HepG2 (cell line): ENCODE data around the gene MT1A. TPM values are rescaled to one million over a fixed set of nuclear protein-coding genes. Genes with fewer than 3 reads are reported as not detected.
A peak's percentile ranks its signal among the peaks of the same experiment; 100 is the strongest.

ENCODE experiments used
- DMAP1 ChIP-seq: IDR thresholded peaks from 2 replicates; pipeline ENCODE4 v1.6.1; 2016
- NR0B2 ChIP-seq: sonication (generic); formaldehyde crosslinking; IDR thresholded peaks from 2 replicates; pipeline ENCODE4 v1.4.0; 2020; ENCODE audit warnings: mild to moderate bottlenecking, missing genetic modification reagents
- TBL1XR1 ChIP-seq: fragments of 150-350 bp; IDR thresholded peaks from 2 replicates; pipeline ENCODE4 v1.6.1; 2014; ENCODE audit warnings: borderline replicate concordance, low read length; ENCODE audit not compliant: partially characterized antibody
- YY1 ChIP-seq: IDR thresholded peaks from 2 replicates; pipeline ENCODE4 v1.6.1; 2011; ENCODE audit warnings: low read length, low read depth, moderate library complexity, mild to moderate bottlenecking; ENCODE audit not compliant: insufficient read depth, insufficient replicate concordance
- ZBED4 ChIP-seq: sonication (generic); formaldehyde crosslinking; IDR thresholded peaks from 2 replicates; pipeline ENCODE4 v1.4.0; 2020; ENCODE audit warnings: missing genetic modification reagents, borderline replicate concordance
- ZFP82 ChIP-seq: sonication (generic); formaldehyde crosslinking; IDR thresholded peaks from 2 replicates; pipeline ENCODE4 v1.5.1; 2020; ENCODE audit warnings: mild to moderate bottlenecking, missing genetic modification reagents, borderline replicate concordance
- ZFYVE20 ChIP-seq: sonication (generic); formaldehyde crosslinking; IDR thresholded peaks from 2 replicates; pipeline ENCODE4 v1.8.0; 2023; ENCODE audit warnings: low read depth, mild to moderate bottlenecking, moderate library complexity, missing genetic modification reagents, borderline replicate concordance
- ZNF234 ChIP-seq: sonication (generic); formaldehyde crosslinking; conservative IDR thresholded peaks from 2 replicates; pipeline ENCODE4 v1.5.1; 2020; ENCODE audit warnings: mild to moderate bottlenecking, missing genetic modification reagents
- ZNF317 ChIP-seq: sonication (generic); formaldehyde crosslinking; IDR thresholded peaks from 2 replicates; pipeline ENCODE4 v1.5.0; 2020; ENCODE audit warnings: mild to moderate bottlenecking, missing genetic modification reagents
- ZNF496 ChIP-seq: sonication (generic); formaldehyde crosslinking; IDR thresholded peaks from 2 replicates; pipeline ENCODE4 v1.8.1; 2023; ENCODE audit warnings: mild to moderate bottlenecking, moderate library complexity, missing genetic modification reagents; ENCODE audit not compliant: insufficient replicate concordance
- ZNF709 ChIP-seq: sonication (generic); formaldehyde crosslinking; IDR thresholded peaks from 2 replicates; pipeline ENCODE4 v1.5.0; 2020; ENCODE audit warnings: mild to moderate bottlenecking, missing genetic modification reagents
- ZNF839 ChIP-seq: sonication (generic); formaldehyde crosslinking; IDR thresholded peaks from 2 replicates; pipeline ENCODE4 v1.4.0; 2020; ENCODE audit warnings: missing genetic modification reagents, mild to moderate bottlenecking, borderline replicate concordance
- polyA plus RNA-seq, 8 experiments: library from polyadenylated mRNA; depleted of rRNA in 3 of 8; stranded (reverse) in 7 of 8; unstranded in 1 of 8; fragments of >200 nt; fragmentation: Illumina TruSeq in 4 of 8; extraction: Trizol in 4 of 8; gene quantifications; 2 replicates each; pipeline versions ENCODE4 v1.2.1 to v1.2.3, GENCODE V29; 2011 to 2016; ENCODE audit warnings: low read depth in 4 of 8, missing spikeins in 1 of 8, mixed read lengths in 1 of 8; ENCODE audit not compliant: insufficient read depth in 1 of 8
- total RNA-seq, 5 experiments: library from RNA; depleted of rRNA; stranded (reverse); fragments of >200 nt; fragmentation: Illumina TruSeq; extraction: Trizol; gene quantifications; 2 replicates each; pipeline ENCODE4 v1.2.3, GENCODE V29; 2016; ENCODE audit warnings: low read depth in 1 of 5
- TF ChIP-seq, protein P1 (sequence below): sonication (generic); formaldehyde crosslinking; conservative IDR thresholded peaks from 2 replicates; pipeline ENCODE4 v1.8.0; 2022; ENCODE audit warnings: mild to moderate bottlenecking, moderate library complexity, missing genetic modification reagents
- TF ChIP-seq, protein P2 (sequence below): sonication (generic); formaldehyde crosslinking; IDR thresholded peaks from 2 replicates; pipeline ENCODE4 v1.5.0; 2020; ENCODE audit warnings: missing genetic modification reagents
- TF ChIP-seq, protein P3 (sequence below): sonication (generic); formaldehyde crosslinking; IDR thresholded peaks from 2 replicates; pipeline ENCODE4 v1.4.0; 2020; ENCODE audit warnings: missing genetic modification reagents, borderline replicate concordance
- TF ChIP-seq, protein P4 (sequence below): sonication (generic); formaldehyde crosslinking; IDR thresholded peaks from 2 replicates; pipeline ENCODE4 v1.9.0; 2021; ENCODE audit warnings: missing genetic modification reagents, mild to moderate bottlenecking, borderline replicate concordance

The MT1A gene
- total and polyA plus RNA-seq, 2 of the 13 experiments (the other 11 are each of a cell fraction or from before 2014, with no cell fraction given): 8.3 to 10.4 TPM

GRCh38 chr16:56607109-56607618 is 31.3 kb upstream of the MT1A start (continued):
- TF ChIP-seq YY1: no peak
- TF ChIP-seq ZNF317 (CRISPR knock-in tag): peak; percentile 40
- TF ChIP-seq, protein P1, sequence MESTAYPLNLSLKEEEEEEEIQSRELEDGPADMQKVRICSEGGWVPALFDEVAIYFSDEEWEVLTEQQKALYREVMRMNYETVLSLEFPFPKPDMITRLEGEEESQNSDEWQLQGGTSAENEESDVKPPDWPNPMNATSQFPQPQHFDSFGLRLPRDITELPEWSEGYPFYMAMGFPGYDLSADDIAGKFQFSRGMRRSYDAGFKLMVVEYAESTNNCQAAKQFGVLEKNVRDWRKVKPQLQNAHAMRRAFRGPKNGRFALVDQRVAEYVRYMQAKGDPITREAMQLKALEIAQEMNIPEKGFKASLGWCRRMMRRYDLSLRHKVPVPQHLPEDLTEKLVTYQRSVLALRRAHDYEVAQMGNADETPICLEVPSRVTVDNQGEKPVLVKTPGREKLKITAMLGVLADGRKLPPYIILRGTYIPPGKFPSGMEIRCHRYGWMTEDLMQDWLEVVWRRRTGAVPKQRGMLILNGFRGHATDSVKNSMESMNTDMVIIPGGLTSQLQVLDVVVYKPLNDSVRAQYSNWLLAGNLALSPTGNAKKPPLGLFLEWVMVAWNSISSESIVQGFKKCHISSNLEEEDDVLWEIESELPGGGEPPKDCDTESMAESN: peak; percentile 85
- TF ChIP-seq, protein P2, sequence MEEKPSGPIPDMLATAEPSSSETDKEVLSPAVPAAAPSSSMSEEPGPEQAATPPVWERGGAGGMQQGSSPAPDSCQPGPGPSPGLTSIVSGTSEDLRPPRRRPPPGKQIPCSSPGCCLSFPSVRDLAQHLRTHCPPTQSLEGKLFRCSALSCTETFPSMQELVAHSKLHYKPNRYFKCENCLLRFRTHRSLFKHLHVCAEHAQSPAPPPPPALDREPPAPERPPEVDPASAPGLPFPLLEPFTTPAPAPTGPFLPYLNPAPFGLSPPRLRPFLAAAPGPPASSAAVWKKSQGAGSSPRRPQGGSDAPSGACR (CRISPR knock-in tag): peak; percentile 75; the same call in 1 of the 2 replicates
- TF ChIP-seq, protein P3, sequence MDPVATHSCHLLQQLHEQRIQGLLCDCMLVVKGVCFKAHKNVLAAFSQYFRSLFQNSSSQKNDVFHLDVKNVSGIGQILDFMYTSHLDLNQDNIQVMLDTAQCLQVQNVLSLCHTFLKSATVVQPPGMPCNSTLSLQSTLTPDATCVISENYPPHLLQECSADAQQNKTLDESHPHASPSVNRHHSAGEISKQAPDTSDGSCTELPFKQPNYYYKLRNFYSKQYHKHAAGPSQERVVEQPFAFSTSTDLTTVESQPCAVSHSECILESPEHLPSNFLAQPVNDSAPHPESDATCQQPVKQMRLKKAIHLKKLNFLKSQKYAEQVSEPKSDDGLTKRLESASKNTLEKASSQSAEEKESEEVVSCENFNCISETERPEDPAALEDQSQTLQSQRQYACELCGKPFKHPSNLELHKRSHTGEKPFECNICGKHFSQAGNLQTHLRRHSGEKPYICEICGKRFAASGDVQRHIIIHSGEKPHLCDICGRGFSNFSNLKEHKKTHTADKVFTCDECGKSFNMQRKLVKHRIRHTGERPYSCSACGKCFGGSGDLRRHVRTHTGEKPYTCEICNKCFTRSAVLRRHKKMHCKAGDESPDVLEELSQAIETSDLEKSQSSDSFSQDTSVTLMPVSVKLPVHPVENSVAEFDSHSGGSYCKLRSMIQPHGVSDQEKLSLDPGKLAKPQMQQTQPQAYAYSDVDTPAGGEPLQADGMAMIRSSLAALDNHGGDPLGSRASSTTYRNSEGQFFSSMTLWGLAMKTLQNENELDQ: no peak
- TF ChIP-seq ZNF496 (CRISPR knock-in tag): no peak
- no peak for TF ChIP-seq TBL1XR1
- peak; percentile 29; the same call in 1 of the 2 replicates for TF ChIP-seq ZNF709 (CRISPR knock-in tag)
- no peak for TF ChIP-seq ZFYVE20 (CRISPR knock-in tag)
- TF ChIP-seq NR0B2 (CRISPR knock-in tag): peak; percentile 59; the same call in 1 of the 2 replicates
- TF ChIP-seq ZNF234 (CRISPR knock-in tag): no peak
- TF ChIP-seq, protein P4, sequence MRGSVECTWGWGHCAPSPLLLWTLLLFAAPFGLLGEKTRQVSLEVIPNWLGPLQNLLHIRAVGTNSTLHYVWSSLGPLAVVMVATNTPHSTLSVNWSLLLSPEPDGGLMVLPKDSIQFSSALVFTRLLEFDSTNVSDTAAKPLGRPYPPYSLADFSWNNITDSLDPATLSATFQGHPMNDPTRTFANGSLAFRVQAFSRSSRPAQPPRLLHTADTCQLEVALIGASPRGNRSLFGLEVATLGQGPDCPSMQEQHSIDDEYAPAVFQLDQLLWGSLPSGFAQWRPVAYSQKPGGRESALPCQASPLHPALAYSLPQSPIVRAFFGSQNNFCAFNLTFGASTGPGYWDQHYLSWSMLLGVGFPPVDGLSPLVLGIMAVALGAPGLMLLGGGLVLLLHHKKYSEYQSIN: no peak
- TF ChIP-seq ZBED4 (CRISPR knock-in tag): no peak
- no peak for TF ChIP-seq ZFP82 (CRISPR knock-in tag)
- TF ChIP-seq DMAP1 (CRISPR knock-in tag): peak; percentile 73; the same call in 1 of the 2 replicates
- TF ChIP-seq ZNF839 (CRISPR knock-in tag): no peak; the same call in 1 of the 2 replicates
